Body of pancreas (tissue), 4 donors: ENCODE results near the gene SMIM5. TPM values are rescaled to one million over a fixed set of nuclear protein-coding genes. Genes with fewer than 3 reads are reported as not detected.

Source experiments
- ATAC-seq: fragments of 150-250 bp; one replicate; pipeline ENCODE4 v1.9.1; 2016
- DNase-seq, 4 donors: peaks; one replicate each; pipeline ENCODE4 v3.0.0-alpha.2; 2019
- H3K27ac ChIP-seq, 4 donors: fragments of 200-600 bp; sonication (generic); 1 replicate in 3 of 4; 2 replicates in 1 of 4; pipeline versions ENCODE4 v1.5.1 to v1.6.1; 2016 to 2019; ENCODE audit warnings: mild to moderate bottlenecking in 1 of 4, mixed read lengths in 1 of 4, moderate library complexity in 1 of 4
- H3K27me3 ChIP-seq, 2 donors: fragments of 200-600 bp; sonication (generic); one replicate each; pipeline ENCODE4 v1.6.0; 2016; ENCODE audit warnings: mild to moderate bottlenecking in 1 of 2
- H3K36me3 ChIP-seq, 2 donors: fragments of 200-600 bp; sonication (generic); replicated peaks in 1 of 2; 2 replicates each; pipeline ENCODE4 v1.5.1; 2016; ENCODE audit warnings: low read depth in 2 of 2; ENCODE audit not compliant: insufficient read depth in 1 of 2
- H3K4me1 ChIP-seq: fragments of 200-600 bp; sonication (generic); one replicate; pipeline ENCODE4 v1.6.0; 2016
- H3K4me3 ChIP-seq, 2 donors: fragments of 200-600 bp; sonication (generic); 1 replicate in 1 of 2; 2 replicates in 1 of 2; pipeline ENCODE4 v1.5.1; 2016 to 2019
- H3K9me3 ChIP-seq, 3 donors: fragments of 200-600 bp; sonication (generic); 1 replicate in 2 of 3; 2 replicates in 1 of 3; pipeline ENCODE4 v1.5.1; 2016
- POLR2A ChIP-seq, 3 donors: fragments of 450-650 bp; IDR thresholded peaks; one replicate each; pipeline ENCODE4 v1.6.1; 2016; ENCODE audit warnings: antibody characterized with exemption in 3 of 3, mild to moderate bottlenecking in 2 of 3
- WGBS, 2 donors: methylation state at CpG; one replicate each; pipeline ENCODE4 v1.1.5; 2017; 5-methylcytosine and 5-hydroxymethylcytosine counted together
- intact Hi-C: fragments of 100-400 bp; cut with DNase I; formaldehyde crosslinking; loops from one replicate; pipeline ENCODE4 v1.15.1; 2023
- total RNA-seq, 2 donors: library from RNA; depleted of rRNA; stranded (reverse); fragments of >200 nt; gene quantifications; one replicate each; pipeline ENCODE4 v1.1.0, GENCODE V29; 2016
- TF ChIP-seq, protein P1 (sequence below), 7 experiments: fragments of 450-650 bp in 4 of 7; fragments of 200-600 bp in 3 of 7; sonication (generic) in 3 of 7; IDR thresholded peaks; one replicate each; pipeline ENCODE4 v1.5.1; 2016 to 2019; ENCODE audit warnings: antibody characterized with exemption in 7 of 7

SMIM5 gene
- total RNA-seq, 2 donors from 2014 or later: 3.3 to 5.2 TPM

- Histone ChIP-seq H3K36me3 (no peaks in the 10 kb centered on the region), H3K27me3 (no peaks in the 10 kb centered on the region), H3K9me3 (no peaks in the 10 kb centered on the region), H3K4me3 (no peak overlapping the region), H3K27ac (no peak overlapping the region), H3K4me1 (peaks cover 3% of the 10 kb centered on the region)
- TF ChIP-seq POLR2A (IDR thresholded peaks at IDR 0.05): no peak
- TF ChIP-seq, protein P1, sequence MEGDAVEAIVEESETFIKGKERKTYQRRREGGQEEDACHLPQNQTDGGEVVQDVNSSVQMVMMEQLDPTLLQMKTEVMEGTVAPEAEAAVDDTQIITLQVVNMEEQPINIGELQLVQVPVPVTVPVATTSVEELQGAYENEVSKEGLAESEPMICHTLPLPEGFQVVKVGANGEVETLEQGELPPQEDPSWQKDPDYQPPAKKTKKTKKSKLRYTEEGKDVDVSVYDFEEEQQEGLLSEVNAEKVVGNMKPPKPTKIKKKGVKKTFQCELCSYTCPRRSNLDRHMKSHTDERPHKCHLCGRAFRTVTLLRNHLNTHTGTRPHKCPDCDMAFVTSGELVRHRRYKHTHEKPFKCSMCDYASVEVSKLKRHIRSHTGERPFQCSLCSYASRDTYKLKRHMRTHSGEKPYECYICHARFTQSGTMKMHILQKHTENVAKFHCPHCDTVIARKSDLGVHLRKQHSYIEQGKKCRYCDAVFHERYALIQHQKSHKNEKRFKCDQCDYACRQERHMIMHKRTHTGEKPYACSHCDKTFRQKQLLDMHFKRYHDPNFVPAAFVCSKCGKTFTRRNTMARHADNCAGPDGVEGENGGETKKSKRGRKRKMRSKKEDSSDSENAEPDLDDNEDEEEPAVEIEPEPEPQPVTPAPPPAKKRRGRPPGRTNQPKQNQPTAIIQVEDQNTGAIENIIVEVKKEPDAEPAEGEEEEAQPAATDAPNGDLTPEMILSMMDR (IDR thresholded peaks at IDR 0.05): no peak
- intact Hi-C loops: no loop called here
- WGBS, 2 donors: 91 to 94% methylated on average over 8 to 11 of the region's 12 CpGs
- ATAC-seq (no peak), DNase-seq (no peak)
These were observed 30.6 kb upstream of the SMIM5 start for GRCh38 chr17:75602644-75603043.

GRCh38 chr17:75603123-75603522 lies 30.1 kb upstream of the SMIM5 start:
- ATAC-seq: no peak
- H3K27ac ChIP-seq: no peak overlapping the region
- TF ChIP-seq, protein P1 (IDR thresholded peaks at IDR 0.05): no peak
- no peak for TF ChIP-seq POLR2A (IDR thresholded peaks at IDR 0.05)

GRCh38 chr17:75604034-75604695 lies 29.1 kb upstream of the SMIM5 start:
- H3K4me1 ChIP-seq: peaks cover 3% of the 10 kb centered on the region
- intact Hi-C loops: no loop called here
- no peak for TF ChIP-seq POLR2A (IDR thresholded peaks at IDR 0.05)
- TF ChIP-seq, protein P1 (IDR thresholded peaks at IDR 0.05): no peak
- no peaks in the 10 kb centered on the region for H3K27me3 ChIP-seq
- H3K36me3 ChIP-seq: no peaks in the 10 kb centered on the region
- no peak overlapping the region for H3K4me3 ChIP-seq
- no peak overlapping the region for H3K27ac ChIP-seq
- H3K9me3 ChIP-seq: no peaks in the 10 kb centered on the region
- DNase-seq (no peak), ATAC-seq (no peak)
- 85% methylated on average over 6 to 9 of the region's 12 CpGs for WGBS, 2 donors

More at GRCh38 chr17:75603123-75603522, 30.1 kb upstream of the SMIM5 start:
- Histone ChIP-seq H3K27me3 (no peaks in the 10 kb centered on the region), H3K36me3 (no peaks in the 10 kb centered on the region), H3K4me3 (no peak overlapping the region), H3K9me3 (no peaks in the 10 kb centered on the region), H3K4me1 (peaks cover 3% of the 10 kb centered on the region)
- DNase-seq: no peak
- intact Hi-C loops: no loop called here
- 75 to 78% methylated on average over 6 to 9 of the region's 9 CpGs for WGBS, 2 donors

- no peak for TF ChIP-seq POLR2A (IDR thresholded peaks at IDR 0.05)
- TF ChIP-seq, protein P1 (IDR thresholded peaks at IDR 0.05): no peak
- 75 to 85% methylated on average over 11 to 14 of the region's 16 CpGs for WGBS, 2 donors
- peaks cover 3% of the 10 kb centered on the region for H3K4me1 ChIP-seq
- intact Hi-C loops: no loop called here
- no peak for ATAC-seq
- no peak for DNase-seq
- H3K4me3 ChIP-seq: no peak overlapping the region
- no peak overlapping the region for H3K27ac ChIP-seq
- no peaks in the 10 kb centered on the region for H3K36me3 ChIP-seq
- H3K9me3 ChIP-seq: no peaks in the 10 kb centered on the region
- H3K27me3 ChIP-seq: no peaks in the 10 kb centered on the region
These were observed 27.4 kb upstream of the SMIM5 start for GRCh38 chr17:75605790-75606189.

DNA sequence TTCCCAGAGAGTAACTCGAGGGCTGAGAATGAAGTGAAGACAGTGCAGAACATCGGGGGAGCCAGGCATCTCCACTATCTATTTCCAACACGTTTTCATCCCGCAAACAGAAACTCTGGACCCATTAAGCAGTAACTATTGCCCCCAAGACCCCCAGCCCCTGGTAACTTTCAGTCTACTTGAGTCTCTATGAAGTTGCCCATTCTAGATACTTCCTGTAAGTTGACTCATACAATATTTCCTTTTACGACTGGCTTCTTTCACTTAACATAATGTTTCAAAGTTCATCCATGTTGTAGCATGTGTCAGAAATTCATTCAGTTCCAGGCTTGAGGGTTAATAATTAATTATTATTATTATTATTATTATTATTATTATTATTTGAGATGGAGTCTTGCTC lies 26.1 kb upstream of the SMIM5 start:
- 78 to 86% methylated on average over 5 of the region's 5 CpGs for WGBS, 2 donors
- no peak overlapping the region for H3K4me3 ChIP-seq
- ATAC-seq (no peak), DNase-seq (no peak)
- no peaks in the 10 kb centered on the region for H3K9me3 ChIP-seq
- H3K4me1 ChIP-seq: no peaks in the 10 kb centered on the region
- intact Hi-C loops: no loop called here
- no peaks in the 10 kb centered on the region for H3K36me3 ChIP-seq
- no peak overlapping the region for H3K27ac ChIP-seq
- TF ChIP-seq, protein P1 (IDR thresholded peaks at IDR 0.05): no peak
- no peak for TF ChIP-seq POLR2A (IDR thresholded peaks at IDR 0.05)
- H3K27me3 ChIP-seq: no peaks in the 10 kb centered on the region
